DOHH2 (cell line): Measurements from ENCODE around the gene LBR.

Experiments
- H3F3A ChIP-seq: fragments of 200-600 bp; sonication (generic), shearing (Covaris generic); 2 replicates; pipeline ENCODE4 v1.6.0; 2016; ENCODE audit warnings: antibody characterized with exemption, mild to moderate bottlenecking; ENCODE audit not compliant: control insufficient read depth, insufficient read depth
- H3K27ac ChIP-seq: fragments of 200-600 bp; sonication (generic); 2 replicates; pipeline ENCODE4 v1.5.1; 2014; ENCODE audit warnings: low read depth, mild to moderate bottlenecking, low read length, moderate library complexity
- H3K27me3 ChIP-seq: fragments of 200-600 bp; sonication (generic); 2 replicates; pipeline ENCODE4 v1.6.1; 2014; ENCODE audit warnings: mild to moderate bottlenecking, low read length, mixed read lengths; ENCODE audit not compliant: control insufficient read depth
- H3K36me3 ChIP-seq: fragments of 200-600 bp; sonication (generic); 2 replicates; pipeline ENCODE4 v1.6.1; 2014; ENCODE audit warnings: mild to moderate bottlenecking, low read length, moderate library complexity, mixed read lengths; ENCODE audit not compliant: control insufficient read depth
- H3K4me1 ChIP-seq: fragments of 200-600 bp; sonication (generic); 2 replicates; pipeline ENCODE4 v1.6.1; 2014; ENCODE audit warnings: mild to moderate bottlenecking, low read length, mixed read lengths; ENCODE audit not compliant: control insufficient read depth
- H3K4me2 ChIP-seq: fragments of 200-600 bp; sonication (generic); 2 replicates; pipeline ENCODE4 v1.6.0; 2014; ENCODE audit warnings: mild to moderate bottlenecking, low read length, moderate library complexity
- H3K4me3 ChIP-seq: fragments of 200-600 bp; sonication (generic); 2 replicates; pipeline ENCODE4 v1.5.1; 2014; ENCODE audit warnings: mild to moderate bottlenecking, low read length, mixed read lengths
- H3K79me2 ChIP-seq: fragments of 200-600 bp; sonication (generic); 2 replicates; pipeline ENCODE4 v1.6.1; 2014; ENCODE audit warnings: mild to moderate bottlenecking, low read length, mixed read lengths; ENCODE audit not compliant: control insufficient read depth
- H3K9me2 ChIP-seq: fragments of 200-600 bp; sonication (generic); replicated peaks from 2 replicates; pipeline ENCODE4 v1.6.1; 2014; ENCODE audit warnings: mild to moderate bottlenecking, low read length, mixed read lengths; ENCODE audit not compliant: control insufficient read depth
- H3K9me3 ChIP-seq: fragments of 200-600 bp; sonication (generic); 2 replicates; pipeline ENCODE4 v1.6.1; 2014; ENCODE audit warnings: antibody characterized with exemption, low read length, mixed read lengths; ENCODE audit not compliant: control insufficient read depth, insufficient read depth
- H4K20me1 ChIP-seq: fragments of 200-600 bp; sonication (generic); 2 replicates; pipeline ENCODE4 v1.6.0; 2014; ENCODE audit warnings: low read depth, mild to moderate bottlenecking, antibody characterized with exemption, low read length, moderate library complexity; ENCODE audit not compliant: control insufficient read depth, insufficient read depth
- EZH2phosphoT487 ChIP-seq: fragments of 200-600 bp; sonication (generic); IDR thresholded peaks from 2 replicates; pipeline ENCODE4 v1.6.1; 2017; ENCODE audit warnings: borderline replicate concordance, mild to moderate bottlenecking, antibody characterized with exemption, low read length, moderate library complexity, mixed read lengths
- TF ChIP-seq, protein P1 (sequence below): fragments of 200-600 bp; sonication (generic); IDR thresholded peaks from one replicate; pipeline ENCODE4 v1.5.1; 2014; ENCODE audit warnings: antibody characterized with exemption, mild to moderate bottlenecking, low read depth, low read length; ENCODE audit not compliant: poor library complexity, severe bottlenecking

Gene LBR

GRCh38 chr1:225427235-225428067 lies at the start of gene LBR:
LBR (minus strand) TSS chr1:225428038; CDS start chr1:225424075, 3,963 bp downstream.
- Histone ChIP-seq H3K4me3 (peak within 1 kb of the TSS; percentile 94), H3K4me1 (peaks cover 41% of the 10 kb centered on the region), H3K9me3 (peaks cover 4% of the 10 kb centered on the region; the same call in 1 of the 2 replicates), H3K36me3 (peaks cover 51% of the 10 kb centered on the region), H3K27me3 (no peaks in the 10 kb centered on the region), H3K79me2 (peaks cover 55% of the 10 kb centered on the region), H3K4me2 (peak within 1 kb of the TSS; percentile 86), H3K9me2 (no peaks in the 10 kb centered on the region), H3K27ac (peak within 1 kb of the TSS; percentile 82), H3F3A (peaks cover 8% of the 10 kb centered on the region; the same call in 1 of the 2 replicates), H4K20me1 (peaks cover 33% of the 10 kb centered on the region)
- TF ChIP-seq, protein P1, sequence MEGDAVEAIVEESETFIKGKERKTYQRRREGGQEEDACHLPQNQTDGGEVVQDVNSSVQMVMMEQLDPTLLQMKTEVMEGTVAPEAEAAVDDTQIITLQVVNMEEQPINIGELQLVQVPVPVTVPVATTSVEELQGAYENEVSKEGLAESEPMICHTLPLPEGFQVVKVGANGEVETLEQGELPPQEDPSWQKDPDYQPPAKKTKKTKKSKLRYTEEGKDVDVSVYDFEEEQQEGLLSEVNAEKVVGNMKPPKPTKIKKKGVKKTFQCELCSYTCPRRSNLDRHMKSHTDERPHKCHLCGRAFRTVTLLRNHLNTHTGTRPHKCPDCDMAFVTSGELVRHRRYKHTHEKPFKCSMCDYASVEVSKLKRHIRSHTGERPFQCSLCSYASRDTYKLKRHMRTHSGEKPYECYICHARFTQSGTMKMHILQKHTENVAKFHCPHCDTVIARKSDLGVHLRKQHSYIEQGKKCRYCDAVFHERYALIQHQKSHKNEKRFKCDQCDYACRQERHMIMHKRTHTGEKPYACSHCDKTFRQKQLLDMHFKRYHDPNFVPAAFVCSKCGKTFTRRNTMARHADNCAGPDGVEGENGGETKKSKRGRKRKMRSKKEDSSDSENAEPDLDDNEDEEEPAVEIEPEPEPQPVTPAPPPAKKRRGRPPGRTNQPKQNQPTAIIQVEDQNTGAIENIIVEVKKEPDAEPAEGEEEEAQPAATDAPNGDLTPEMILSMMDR = no peak
- TF ChIP-seq EZH2phosphoT487 = no peak

DNA sequence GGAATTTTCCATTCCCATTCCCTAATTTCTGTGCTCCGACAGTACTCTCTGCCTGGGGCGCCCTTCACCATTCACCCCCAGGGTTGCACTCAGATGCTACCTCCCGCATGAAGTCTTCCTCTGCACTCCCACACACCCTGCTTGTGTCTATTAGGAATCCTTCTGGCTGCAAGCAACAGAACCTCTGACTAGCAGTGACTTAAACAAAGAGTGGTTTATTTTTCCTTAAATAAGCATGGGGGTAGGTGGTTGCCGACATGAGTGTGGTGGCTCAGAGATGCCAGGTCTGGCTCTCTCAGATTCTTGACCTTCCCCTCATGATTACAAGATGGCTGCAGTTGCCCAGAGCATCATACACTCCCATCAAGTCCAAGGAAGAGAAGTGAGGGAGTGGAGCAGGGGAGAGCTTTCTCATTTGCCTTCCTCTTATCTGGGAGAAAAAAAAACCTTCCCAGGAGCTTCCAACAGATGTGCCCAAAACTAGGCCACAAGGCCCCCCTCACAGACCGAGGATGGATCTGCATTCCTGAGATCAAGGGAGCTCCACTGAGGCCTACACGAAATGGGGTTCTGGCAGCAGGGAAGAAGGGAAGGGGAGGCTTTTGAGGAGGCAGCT lies 49.6 kb upstream of the LBR start:
- Histone ChIP-seq H3F3A (no peaks in the 10 kb centered on the region), H4K20me1 (no peaks in the 10 kb centered on the region), H3K4me2 (no peak overlapping the region), H3K79me2 (no peaks in the 10 kb centered on the region), H3K27me3 (peaks cover 22% of the 10 kb centered on the region), H3K27ac (no peak overlapping the region), H3K36me3 (no peaks in the 10 kb centered on the region), H3K4me1 (peaks cover 45% of the 10 kb centered on the region), H3K4me3 (no peak overlapping the region), H3K9me3 (no peaks in the 10 kb centered on the region), H3K9me2 (no peaks in the 10 kb centered on the region)
- no peak for TF ChIP-seq EZH2phosphoT487
- TF ChIP-seq, protein P1 = no peak

GRCh38 chr1:225476538-225476988 lies 48.7 kb upstream of the LBR start:
- no peaks in the 10 kb centered on the region for H3K36me3 ChIP-seq
- H3K27me3 ChIP-seq = peaks cover 14% of the 10 kb centered on the region
- H3K9me3 ChIP-seq = no peaks in the 10 kb centered on the region
- H3K9me2 ChIP-seq = no peaks in the 10 kb centered on the region
- no peaks in the 10 kb centered on the region for H3F3A ChIP-seq
- H3K4me3 ChIP-seq = no peak overlapping the region
- no peaks in the 10 kb centered on the region for H3K79me2 ChIP-seq
- H4K20me1 ChIP-seq = no peaks in the 10 kb centered on the region
- H3K4me1 ChIP-seq = peaks cover 43% of the 10 kb centered on the region
- no peak overlapping the region for H3K27ac ChIP-seq
- TF ChIP-seq, protein P1 = no peak
- no peak for TF ChIP-seq EZH2phosphoT487
- H3K4me2 ChIP-seq = no peak overlapping the region
